Fibroblast of skin of left biceps (primary cell): ENCODE measurements around the gene PEAK3.
A peak's percentile ranks its signal among the peaks of the same experiment; 100 is the strongest.

Source experiments
- DNase-seq, 2 experiments: peaks; one replicate each; pipeline ENCODE4 v3.0.0-alpha.2; 2013; ENCODE audit warnings: low read depth in 2 of 2

PEAK3 gene

GRCh38 chr19:2236314-2237050, 45.5 kb downstream of the PEAK3 start, which contains the start of the genes PLEKHJ1 and SF3A2:
TSS of gene PLEKHJ1 (minus strand) at chr19:2236329. CDS start at chr19:2236248, 81 bp downstream.
TSS of gene SF3A2 (plus strand) at chr19:2236824. CDS start at chr19:2243419, 6,595 bp downstream.
- DNase-seq = peak; percentile 91

GRCh38 chr19:2236064-2236313, 46.0 kb downstream of the PEAK3 start:
- no peak for DNase-seq

DNA sequence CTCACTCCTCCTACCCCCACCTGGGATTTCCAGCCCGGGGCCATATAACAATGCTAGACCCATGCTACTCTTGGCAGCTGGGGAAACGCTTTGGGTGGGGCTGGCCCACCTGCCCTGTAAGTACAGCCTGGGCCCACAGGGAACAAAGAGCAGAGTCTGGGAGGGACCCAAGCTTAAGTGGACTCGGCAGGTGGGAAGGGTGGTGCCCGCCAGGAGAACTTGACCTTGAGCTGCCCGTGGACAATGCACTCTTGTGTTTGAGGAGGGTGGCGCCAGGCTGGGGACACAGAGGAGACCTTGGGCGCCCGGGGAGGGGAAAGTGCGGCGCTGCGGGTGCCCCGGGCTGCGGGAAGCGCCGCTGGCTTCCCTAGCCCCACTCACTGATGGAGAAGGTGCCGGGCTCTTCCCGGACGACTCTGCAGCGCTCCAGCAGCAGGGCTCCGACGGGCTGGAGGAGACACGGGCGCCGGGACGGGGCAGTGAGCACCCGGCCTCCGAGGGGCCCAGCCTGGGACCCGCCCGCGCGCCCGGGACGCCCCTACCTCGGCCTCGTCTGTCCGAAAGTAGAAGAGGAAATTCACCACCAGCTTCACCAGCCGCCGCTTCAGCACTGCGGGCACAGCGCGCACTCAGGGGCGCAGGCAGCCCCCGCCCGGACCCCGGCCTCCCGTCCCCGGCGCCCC, 46.5 kb downstream of the PEAK3 start:
- DNase-seq = no peak

DNA sequence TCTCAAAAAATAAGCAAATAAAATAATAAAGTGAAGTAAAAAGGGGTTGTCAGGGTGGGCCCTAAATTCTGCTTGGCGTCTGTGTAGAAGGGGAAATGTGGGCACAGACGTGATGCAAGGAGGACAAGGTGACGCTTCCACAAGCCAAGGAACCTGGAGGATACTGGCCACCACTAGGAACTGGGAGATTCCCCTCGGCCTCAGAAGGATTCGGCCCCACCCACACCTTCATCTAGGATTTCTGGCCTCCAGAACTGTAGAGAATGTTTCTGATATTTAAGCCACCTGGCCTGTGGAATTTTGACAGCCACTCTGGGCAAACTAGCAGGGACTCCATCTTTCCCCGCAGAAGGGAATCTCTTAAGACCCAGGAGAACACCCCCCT, 47.0 kb downstream of the PEAK3 start:
- no peak for DNase-seq

DNA sequence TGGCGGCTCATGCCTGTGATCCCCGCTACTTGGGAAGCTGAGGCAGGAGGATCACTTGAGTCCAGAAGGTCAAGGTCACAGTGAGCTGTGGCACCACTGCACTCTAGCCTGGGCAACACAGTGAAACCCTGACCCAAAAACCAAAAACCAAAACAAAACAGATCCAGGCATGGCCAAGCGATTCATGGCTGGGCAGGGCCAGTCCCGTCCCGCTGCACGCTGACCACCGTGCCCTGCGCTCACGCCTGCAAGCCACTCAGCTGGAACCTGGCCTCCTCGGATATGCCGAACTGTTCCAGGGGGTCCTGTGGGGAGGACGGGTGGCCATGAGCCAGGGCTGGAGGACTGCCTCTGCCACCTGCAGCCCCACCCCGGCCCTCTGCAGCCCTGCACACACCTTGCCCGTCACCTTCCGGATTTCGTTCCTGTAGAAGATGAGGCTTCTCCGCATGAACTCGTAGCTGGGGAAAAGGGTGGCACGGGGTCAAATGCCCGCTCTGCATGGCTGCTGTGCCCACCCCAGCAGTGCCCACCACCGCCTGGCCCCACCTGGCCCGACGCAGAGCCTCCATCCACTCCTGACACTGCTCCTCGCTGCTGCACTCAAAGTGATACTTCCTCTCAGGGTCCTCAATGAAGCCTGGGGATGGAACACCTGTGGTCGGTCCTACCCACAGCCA, 48.2 kb downstream of the PEAK3 start:
- no peak for DNase-seq

DNA sequence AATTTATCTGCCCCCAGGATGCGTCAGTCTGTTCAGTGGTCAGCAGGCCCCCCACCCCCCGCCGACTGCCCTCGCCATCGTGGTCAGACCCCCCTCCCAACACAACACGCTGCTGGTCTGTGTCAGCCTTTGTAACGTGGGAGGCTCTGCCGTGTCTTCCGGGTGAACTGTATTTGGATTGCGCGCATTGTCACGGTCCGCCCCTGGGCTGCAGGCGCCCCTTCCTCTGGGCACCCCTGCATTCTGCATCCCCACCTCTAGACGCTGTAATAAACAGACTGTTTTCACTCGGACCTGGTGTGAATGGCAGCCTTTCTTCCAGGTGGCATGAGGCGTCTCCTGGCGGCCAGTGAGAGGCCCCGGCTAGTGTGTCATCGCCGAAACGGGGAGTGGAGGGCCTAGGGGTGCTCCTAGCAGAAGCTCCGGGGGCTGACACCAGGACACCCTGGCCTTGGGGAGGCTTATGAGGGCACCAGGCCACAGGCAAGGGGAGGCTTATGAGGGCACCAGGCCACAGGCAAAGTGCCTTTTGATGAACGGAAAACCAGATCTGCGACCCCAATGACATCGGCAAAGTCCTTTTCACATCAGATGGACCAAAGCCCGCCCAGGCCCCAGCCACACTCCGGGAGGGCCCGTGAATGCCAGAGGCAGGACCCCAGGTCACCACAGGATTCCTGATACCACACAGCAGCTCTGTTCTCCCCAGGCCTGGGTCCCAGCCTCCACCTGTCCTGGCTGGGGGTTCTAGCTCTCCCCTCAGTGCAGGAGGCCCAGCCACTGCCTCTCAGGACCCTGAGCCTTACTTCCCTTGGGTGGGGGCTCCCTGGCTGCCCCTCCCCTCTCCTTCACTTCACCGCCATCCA, 49.5 kb downstream of the PEAK3 start:
- DNase-seq = no peak

- no peak for DNase-seq
Observed at GRCh38 chr19:2231621-2232221, 50.3 kb downstream of the PEAK3 start.

DNA sequence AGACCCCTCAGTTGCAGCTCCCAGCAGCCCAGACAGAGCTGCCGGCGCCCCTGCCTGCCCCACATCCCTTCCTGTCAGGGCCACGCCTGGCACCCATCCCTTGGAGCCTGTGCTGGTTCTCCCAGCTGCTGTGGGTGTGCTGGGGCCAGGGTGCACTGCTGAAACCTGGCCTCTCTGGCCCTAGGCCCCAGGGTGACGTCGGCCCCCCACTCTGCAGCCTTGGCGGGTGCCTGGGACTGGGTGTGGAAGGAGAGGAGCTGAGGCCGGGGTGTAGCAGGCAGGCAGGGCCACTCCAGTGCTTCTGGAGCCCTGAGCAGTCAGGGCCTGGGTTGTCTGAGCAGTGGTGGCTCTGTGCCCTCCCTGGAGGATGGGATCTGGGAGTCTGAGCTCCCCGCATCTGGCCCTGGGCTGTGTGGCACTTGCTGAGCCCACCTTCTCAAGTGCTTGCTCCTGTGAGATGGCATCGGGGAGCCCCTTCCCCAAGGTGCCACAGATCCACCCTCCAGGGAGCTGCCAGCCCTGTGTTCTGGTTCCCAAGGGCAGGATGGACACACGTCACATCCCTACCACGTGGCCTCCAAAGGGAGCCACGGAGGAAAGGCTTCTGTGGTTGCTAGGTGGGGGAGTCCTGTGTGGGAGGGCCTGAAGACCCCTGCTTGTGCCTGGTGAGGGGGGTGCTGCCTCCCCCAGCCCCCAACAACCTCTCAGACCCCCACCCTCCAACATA, 51.0 kb downstream of the PEAK3 start:
- no peak for DNase-seq

- no peak for DNase-seq
Observed at GRCh38 chr19:2230033-2230531, 51.9 kb downstream of the PEAK3 start.

DNA sequence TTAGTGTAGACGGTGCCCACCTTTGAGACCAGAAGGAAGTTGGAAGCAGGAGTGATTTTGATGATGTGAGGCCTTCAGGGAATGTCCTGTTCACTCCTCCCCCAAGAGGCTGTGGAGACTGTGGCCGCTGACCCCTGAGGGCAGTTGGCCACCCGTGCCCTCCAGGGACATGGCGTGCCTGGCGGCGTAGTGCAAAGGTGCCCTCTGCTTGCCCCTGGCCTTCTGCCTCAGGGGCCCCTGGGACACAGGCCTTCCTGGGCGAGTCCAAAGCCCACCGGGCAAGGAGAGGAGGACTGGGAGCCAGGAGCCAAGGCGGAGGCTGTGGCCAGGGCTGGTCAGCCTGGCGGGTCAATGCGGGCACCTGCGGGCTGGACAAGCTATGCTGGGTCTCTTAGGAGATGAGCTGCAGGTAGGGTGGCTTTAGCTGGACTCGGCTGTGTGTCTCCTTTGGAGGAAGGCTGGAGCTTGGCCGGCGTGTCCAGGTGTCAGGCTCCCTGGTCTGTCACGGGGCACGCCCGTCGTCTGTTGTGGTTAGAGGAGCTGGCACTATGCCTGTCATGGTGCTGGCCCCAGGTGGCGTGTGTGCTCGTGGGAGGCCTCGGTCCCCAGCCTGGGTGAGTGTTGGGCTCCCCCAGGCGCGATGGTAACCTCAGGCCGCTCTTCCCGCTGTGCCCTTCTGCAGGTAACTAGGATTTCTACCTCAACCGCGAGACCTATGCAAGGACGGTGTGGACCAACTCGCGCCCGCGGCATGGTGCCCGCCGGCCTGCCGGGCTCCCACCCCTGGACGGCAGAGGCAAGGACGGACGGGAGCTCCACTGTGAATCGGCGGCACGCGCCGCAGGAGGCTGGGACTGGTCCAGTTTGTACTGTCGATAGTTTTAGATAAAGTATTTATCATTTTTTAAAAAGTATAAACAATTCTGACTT, 52.6 kb downstream of the PEAK3 start:
- DNase-seq = no peak

DNA sequence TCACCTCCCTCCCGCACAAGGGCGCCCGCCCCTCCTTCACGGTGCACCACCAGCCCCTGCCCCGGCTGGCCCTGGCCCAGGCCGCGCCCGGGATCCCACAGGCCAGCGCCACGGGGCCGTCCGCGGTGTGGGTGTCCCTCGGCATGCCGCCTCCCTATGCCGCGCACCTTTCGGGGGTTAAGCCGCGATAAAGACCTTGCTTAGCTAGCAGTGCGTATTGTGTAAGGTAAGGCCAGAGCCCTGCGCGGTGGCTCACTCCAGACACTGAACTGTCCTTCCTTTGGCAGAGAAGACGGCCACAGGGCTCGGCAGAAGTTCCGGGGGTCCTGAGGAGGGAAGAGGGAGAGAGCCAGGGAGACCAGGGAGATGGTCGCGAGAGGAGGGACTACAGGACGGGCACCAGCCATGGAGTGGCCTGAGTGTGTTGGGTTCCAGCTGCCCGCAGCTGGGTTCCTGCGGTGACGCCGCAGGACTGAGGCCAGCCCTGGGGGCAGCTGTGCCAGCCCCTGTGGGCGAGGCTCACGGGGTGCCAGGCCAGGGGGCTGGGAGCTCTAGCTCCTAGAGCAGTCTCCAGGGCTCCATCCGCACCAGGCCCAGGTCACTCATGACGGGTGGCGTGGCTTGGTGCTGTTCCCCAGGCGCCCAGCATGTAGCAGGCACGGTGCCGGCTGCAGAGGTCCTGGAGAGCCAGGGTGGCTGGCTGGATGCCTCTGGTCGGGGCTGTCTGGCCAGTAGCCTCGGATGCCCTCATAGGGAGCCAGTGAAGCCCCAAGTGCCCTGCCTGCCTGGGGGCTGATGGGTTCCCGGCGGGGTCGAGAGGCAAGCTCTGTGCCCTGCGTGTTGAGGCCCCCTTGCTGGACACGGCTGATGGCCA, 53.6 kb downstream of the PEAK3 start:
- DNase-seq = no peak

- DNase-seq = no peak
Observed at GRCh38 chr19:2227415-2228156, 54.4 kb downstream of the PEAK3 start.

GRCh38 chr19:2226840-2227360, 55.1 kb downstream of the PEAK3 start:
- no peak for DNase-seq

DNA sequence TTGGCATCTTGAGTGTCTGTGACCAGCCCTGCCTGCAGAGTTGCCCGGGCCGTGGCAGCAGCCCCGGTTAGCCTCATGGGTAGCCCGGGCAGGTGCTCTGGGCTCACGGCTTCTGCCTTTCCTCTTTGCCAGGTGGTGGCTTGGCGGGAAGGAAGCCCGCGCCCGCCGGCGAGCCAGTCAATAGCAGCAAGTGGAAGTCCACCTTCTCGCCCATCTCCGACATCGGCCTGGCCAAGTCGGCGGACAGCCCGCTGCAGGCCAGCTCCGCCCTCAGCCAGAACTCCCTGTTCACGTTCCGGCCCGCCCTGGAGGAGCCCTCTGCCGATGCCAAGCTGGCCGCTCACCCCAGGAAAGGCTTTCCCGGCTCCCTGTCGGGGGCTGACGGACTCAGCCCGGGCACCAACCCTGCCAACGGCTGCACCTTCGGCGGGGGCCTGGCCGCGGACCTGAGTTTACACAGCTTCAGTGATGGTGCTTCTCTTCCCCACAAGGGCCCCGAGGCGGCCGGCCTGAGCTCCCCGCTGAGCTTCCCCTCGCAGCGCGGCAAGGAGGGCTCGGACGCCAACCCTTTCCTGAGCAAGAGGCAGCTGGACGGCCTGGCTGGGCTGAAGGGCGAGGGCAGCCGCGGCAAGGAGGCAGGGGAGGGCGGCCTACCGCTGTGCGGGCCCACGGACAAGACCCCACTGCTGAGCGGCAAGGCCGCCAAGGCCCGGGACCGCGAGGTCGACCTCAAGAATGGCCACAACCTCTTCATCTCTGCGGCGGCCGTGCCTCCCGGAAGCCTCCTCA, 55.7 kb downstream of the PEAK3 start:
- no peak for DNase-seq

DNA sequence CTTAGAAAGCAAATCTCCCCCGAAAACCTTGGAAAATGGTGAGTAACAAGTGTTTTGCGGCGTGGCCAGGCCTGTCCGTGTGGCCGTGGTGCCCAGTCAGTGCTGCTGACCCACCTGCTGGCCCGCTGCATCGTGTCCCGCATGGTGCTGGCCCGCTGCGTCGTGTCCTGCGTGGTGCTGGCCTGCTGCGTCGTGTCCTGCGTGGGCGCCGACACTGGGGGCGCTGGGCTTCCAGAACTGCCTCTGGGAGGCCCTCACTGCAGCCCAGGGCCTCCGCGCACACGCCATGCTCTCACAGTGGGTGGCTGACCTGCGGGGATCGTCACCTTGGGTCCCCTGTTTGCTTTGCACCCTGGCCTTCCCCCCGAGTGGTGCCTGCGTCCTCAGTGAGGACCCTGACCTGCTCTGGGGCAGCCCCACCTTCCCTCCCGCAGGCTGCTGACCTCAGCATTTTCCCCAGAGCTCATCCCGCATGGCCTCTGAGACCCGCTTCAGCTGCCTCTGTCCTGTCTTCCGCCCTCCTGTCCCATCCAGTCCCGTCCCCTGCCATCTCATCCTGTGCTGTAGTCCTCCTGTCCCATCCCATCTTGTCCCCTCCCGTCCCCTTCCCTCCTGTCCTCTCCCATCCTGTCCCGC, 56.4 kb downstream of the PEAK3 start:
- DNase-seq = no peak

DNA sequence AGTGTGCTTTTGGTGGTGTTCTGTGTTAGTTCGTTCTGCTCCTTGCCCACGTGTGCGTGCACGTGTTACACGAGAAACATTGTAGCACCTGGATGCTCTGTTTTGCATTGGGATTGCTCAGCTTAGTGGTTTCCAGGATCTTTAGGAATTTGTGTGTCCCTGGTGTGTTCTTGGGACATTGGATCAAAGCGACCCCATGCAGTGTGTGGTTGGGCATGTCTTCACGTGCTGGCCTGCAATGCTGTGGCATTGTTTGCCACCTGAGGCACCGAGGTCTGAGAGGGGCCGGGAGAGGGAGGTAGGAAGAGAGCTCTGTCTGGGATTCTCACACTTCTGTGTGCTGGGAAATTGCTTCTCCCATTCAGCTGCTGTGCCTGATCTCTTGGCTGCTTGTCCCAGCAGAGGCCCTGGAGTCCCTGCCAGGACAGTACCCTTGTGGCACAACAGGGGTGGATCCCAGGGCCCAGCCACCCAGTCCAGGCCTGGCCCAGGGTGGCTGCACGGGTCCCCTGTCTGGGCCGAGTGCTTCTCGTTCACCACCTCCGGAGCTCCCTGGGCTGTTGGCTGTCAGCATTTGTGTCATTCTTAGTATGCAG, 57.1 kb downstream of the PEAK3 start:
- no peak for DNase-seq
